ENCODE data around the gene SYNE2.

DNA sequence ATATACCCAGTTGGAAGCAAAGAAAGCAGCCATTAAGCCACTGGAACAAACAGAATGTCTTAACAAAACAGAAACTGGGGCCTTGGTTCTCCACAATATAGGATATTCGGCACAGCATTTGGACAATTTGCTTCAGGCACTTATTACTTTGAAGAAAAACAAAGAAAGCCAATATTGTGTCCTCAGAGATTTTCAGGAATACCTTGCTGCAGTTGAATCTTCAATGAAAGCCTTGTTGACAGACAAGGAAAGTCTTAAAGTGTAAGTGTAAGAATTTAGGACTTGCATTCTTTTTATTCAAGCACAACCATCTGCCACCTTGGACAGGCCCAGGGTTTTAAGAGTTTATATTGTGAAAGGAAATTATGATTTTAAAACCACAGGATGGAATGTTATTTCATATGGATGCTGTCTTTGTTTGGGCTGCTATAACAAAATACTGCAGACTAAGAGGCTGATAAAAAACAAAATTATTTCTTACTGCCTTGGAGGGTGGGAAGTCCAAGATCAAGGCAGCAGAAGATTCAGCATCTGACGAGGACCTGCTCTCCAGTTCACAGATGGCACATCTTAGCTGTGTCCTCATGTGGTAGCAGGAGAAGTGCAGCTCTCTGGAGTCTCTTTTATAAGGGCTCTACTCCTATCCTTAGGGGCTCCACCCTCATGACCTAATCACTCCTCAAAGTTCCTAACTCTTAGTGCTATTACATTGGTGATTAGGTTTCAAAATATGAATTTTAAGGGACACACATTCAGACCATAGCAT, 197.0 kb downstream of the SYNE2 start:
- TF ChIP-seq, protein P1, sequence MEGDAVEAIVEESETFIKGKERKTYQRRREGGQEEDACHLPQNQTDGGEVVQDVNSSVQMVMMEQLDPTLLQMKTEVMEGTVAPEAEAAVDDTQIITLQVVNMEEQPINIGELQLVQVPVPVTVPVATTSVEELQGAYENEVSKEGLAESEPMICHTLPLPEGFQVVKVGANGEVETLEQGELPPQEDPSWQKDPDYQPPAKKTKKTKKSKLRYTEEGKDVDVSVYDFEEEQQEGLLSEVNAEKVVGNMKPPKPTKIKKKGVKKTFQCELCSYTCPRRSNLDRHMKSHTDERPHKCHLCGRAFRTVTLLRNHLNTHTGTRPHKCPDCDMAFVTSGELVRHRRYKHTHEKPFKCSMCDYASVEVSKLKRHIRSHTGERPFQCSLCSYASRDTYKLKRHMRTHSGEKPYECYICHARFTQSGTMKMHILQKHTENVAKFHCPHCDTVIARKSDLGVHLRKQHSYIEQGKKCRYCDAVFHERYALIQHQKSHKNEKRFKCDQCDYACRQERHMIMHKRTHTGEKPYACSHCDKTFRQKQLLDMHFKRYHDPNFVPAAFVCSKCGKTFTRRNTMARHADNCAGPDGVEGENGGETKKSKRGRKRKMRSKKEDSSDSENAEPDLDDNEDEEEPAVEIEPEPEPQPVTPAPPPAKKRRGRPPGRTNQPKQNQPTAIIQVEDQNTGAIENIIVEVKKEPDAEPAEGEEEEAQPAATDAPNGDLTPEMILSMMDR (conservative IDR thresholded peaks at IDR 0.05; ENCODE audit: low read depth, low read length), result no peak
- no peak for TF ChIP-seq EZH2 (IDR thresholded peaks at IDR 0.05; ENCODE audit: low read length, unreplicated experiment)

All from PC-3 (cell line).